ENCODE data around the gene LRRC32. TPM values are rescaled to one million over a fixed set of nuclear protein-coding genes. Genes with fewer than 3 reads are reported as not detected.
A peak's percentile ranks its signal among the peaks of the same experiment; 100 is the strongest.

The LRRC32 gene
- total and polyA plus RNA-seq, 9 of the 15 experiments (the other 6 are each of a cell fraction or from before 2014, with no cell fraction given): 0.10 to 0.50 (median 0.19) TPM; not detected in 5

DNA sequence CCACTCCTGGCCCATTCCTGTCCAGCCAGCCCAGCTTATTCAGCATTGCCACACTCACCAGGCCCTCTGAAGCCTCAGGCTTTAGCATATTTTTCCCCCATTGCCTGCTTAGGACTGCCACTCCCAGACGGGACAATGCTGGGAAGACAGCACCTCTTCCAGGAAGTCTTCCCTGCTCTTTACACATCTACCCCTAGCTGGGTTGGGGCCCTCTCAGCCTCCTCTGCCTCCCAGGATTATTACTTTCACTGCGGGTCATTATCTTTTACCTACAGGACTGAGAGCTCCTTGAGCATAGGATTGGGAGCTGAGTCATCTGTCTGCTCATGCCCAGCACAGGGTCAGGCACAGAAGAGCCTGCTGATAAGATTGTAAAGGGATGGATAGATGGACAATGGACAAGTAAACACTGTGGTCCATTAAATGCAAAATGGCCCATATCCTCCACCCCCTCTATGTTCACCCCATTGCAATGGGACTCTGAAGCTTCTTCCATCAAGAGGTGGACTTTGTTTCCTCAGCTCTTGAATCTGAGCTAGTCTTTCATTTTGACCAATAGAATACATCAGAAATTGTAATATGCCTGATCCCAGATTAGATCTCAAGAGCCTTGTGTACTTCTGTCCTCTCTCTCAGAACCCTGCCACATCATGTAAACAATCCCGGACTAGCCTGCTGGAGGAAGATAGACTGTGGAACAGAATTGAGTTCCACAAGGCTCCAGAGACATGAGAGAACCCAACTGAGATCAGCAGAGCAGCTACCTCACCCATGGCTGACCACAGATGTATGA, 32.0 kb upstream of the LRRC32 start (continued):
- TF ChIP-seq, protein P1, sequence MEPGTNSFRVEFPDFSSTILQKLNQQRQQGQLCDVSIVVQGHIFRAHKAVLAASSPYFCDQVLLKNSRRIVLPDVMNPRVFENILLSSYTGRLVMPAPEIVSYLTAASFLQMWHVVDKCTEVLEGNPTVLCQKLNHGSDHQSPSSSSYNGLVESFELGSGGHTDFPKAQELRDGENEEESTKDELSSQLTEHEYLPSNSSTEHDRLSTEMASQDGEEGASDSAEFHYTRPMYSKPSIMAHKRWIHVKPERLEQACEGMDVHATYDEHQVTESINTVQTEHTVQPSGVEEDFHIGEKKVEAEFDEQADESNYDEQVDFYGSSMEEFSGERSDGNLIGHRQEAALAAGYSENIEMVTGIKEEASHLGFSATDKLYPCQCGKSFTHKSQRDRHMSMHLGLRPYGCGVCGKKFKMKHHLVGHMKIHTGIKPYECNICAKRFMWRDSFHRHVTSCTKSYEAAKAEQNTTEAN (CRISPR knock-in tag; IDR thresholded peaks at IDR 0.05): no peak
- TF ChIP-seq ZNF24 (IDR thresholded peaks at IDR 0.05) (no peak), KLF10 (CRISPR knock-in tag; IDR thresholded peaks at IDR 0.05) (no peak), PHTF2 (CRISPR knock-in tag; IDR thresholded peaks at IDR 0.05) (no peak), PHF20 (IDR thresholded peaks at IDR 0.05; ENCODE audit: partially characterized antibody) (peak; percentile 54), SRSF9 (IDR thresholded peaks at IDR 0.05; ENCODE audit: borderline replicate concordance, low read depth, low read length) (no peak), ZNF408 (CRISPR knock-in tag; IDR thresholded peaks at IDR 0.05; ENCODE audit: low read depth) (no peak), TCF7L2 (IDR thresholded peaks at IDR 0.05; ENCODE audit: low read depth, low read length) (no peak), WHSC1 (IDR thresholded peaks at IDR 0.05; ENCODE audit: low read length) (no peak), XRCC5 (IDR thresholded peaks at IDR 0.05; ENCODE audit: low read depth, low read length) (no peak), MYBL2 (IDR thresholded peaks at IDR 0.05; ENCODE audit: low read depth) (no peak; the same call in 1 of the 2 replicates), MYBL2 (CRISPR knock-in tag; IDR thresholded peaks at IDR 0.05; ENCODE audit: borderline replicate concordance) (no peak), ZZZ3 (IDR thresholded peaks at IDR 0.05) (no peak), KAT8 (IDR thresholded peaks at IDR 0.05; ENCODE audit: low read depth) (no peak), RUNX1 (IDR thresholded peaks at IDR 0.05; ENCODE audit: low read depth) (no peak), SMARCE1 (IDR thresholded peaks at IDR 0.05) (peak; percentile 97), NR1H2 (CRISPR knock-in tag; IDR thresholded peaks at IDR 0.05) (no peak), PTTG1 (tag; IDR thresholded peaks at IDR 0.05; ENCODE audit: low read depth) (no peak), NBN (IDR thresholded peaks at IDR 0.05; ENCODE audit: low read depth) (peak; percentile 71; the same call in 1 of the 2 replicates), ZFX (CRISPR knock-in tag; IDR thresholded peaks at IDR 0.05) (peak; percentile 48; the same call in 1 of the 2 replicates), MCM3 (IDR thresholded peaks at IDR 0.05) (no peak), GTF2E2 (tag; IDR thresholded peaks at IDR 0.05) (no peak), RFX1 (IDR thresholded peaks at IDR 0.05) (no peak)
- TF ChIP-seq, protein P2, sequence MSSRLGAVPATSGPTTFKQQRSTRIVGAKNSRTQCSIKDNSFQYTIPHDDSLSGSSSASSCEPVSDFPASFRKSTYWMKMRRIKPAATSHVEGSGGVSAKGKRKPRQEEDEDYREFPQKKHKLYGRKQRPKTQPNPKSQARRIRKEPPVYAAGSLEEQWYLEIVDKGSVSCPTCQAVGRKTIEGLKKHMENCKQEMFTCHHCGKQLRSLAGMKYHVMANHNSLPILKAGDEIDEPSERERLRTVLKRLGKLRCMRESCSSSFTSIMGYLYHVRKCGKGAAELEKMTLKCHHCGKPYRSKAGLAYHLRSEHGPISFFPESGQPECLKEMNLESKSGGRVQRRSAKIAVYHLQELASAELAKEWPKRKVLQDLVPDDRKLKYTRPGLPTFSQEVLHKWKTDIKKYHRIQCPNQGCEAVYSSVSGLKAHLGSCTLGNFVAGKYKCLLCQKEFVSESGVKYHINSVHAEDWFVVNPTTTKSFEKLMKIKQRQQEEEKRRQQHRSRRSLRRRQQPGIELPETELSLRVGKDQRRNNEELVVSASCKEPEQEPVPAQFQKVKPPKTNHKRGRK (tag; IDR thresholded peaks at IDR 0.05): no peak
- TF ChIP-seq, protein P3, sequence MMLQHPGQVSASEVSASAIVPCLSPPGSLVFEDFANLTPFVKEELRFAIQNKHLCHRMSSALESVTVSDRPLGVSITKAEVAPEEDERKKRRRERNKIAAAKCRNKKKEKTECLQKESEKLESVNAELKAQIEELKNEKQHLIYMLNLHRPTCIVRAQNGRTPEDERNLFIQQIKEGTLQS (IDR thresholded peaks at IDR 0.05): peak; percentile 93
- TF ChIP-seq, protein P3 (CRISPR knock-in tag; conservative IDR thresholded peaks at IDR 0.05): peak; percentile 82
- TF ChIP-seq, protein P4, sequence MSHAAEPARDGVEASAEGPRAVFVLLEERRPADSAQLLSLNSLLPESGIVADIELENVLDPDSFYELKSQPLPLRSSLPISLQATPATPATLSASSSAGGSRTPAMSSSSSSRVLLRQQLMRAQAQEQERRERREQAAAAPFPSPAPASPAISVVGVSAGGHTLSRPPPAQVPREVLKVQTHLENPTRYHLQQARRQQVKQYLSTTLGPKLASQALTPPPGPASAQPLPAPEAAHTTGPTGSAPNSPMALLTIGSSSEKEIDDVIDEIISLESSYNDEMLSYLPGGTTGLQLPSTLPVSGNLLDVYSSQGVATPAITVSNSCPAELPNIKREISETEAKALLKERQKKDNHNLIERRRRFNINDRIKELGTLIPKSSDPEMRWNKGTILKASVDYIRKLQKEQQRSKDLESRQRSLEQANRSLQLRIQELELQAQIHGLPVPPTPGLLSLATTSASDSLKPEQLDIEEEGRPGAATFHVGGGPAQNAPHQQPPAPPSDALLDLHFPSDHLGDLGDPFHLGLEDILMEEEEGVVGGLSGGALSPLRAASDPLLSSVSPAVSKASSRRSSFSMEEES (CRISPR knock-in tag; IDR thresholded peaks at IDR 0.05): no peak
